Suprapubic skin (tissue), 3 donors: ENCODE measurements around the gene C2CD4D.

ENCODE experiments used
- CTCF ChIP-seq, 2 donors: fragments of 200-600 bp in 1 of 2; fragments of 450-650 bp in 1 of 2; sonication (generic) in 1 of 2; IDR thresholded peaks; one replicate each; pipeline ENCODE4 v1.5.1; 2016 to 2019; ENCODE audit warnings: antibody characterized with exemption in 2 of 2, mild to moderate bottlenecking in 1 of 2, moderate library complexity in 1 of 2
- POLR2A ChIP-seq, 2 donors: fragments of 450-650 bp; IDR thresholded peaks; one replicate each; pipeline ENCODE4 v1.6.1; 2017; ENCODE audit warnings: antibody characterized with exemption in 2 of 2, mild to moderate bottlenecking in 2 of 2, moderate library complexity in 2 of 2

- TF ChIP-seq POLR2A (IDR thresholded peaks at IDR 0.05): no peak
- no peak for TF ChIP-seq CTCF (IDR thresholded peaks at IDR 0.05)
These were observed 25.2 kb downstream of the C2CD4D start for GRCh38 chr1:151814426-151814825.
